Esophagus muscularis mucosa (tissue), 4 donors: ENCODE measurements around the gene MARK3. TPM values are rescaled to one million over a fixed set of nuclear protein-coding genes. Genes with fewer than 3 reads are reported as not detected.

Experiments
- DNase-seq: peaks from one replicate; pipeline ENCODE4 v3.0.0-alpha.2; 2017; ENCODE audit errors: extremely low spot score
- H3K27ac ChIP-seq, 4 donors: fragments of 200-600 bp; sonication (generic); replicated peaks in 1 of 4; 1 replicate in 3 of 4; 2 replicates in 1 of 4; pipeline ENCODE4 v1.5.1; 2016 to 2019; ENCODE audit warnings: mild to moderate bottlenecking in 1 of 4
- H3K27me3 ChIP-seq, 4 donors: fragments of 200-600 bp; sonication (generic); one replicate each; pipeline versions ENCODE4 v1.5.1 to v1.6.0; 2016 to 2019
- H3K36me3 ChIP-seq, 4 donors: fragments of 200-600 bp; sonication (generic); one replicate each; pipeline ENCODE4 v1.5.1; 2016 to 2019
- H3K4me1 ChIP-seq, 4 donors: fragments of 200-600 bp; sonication (generic); one replicate each; pipeline ENCODE4 v1.5.1; 2016 to 2019
- H3K4me3 ChIP-seq, 4 donors: fragments of 200-600 bp; sonication (generic); 1 replicate in 2 of 4; 2 replicates in 2 of 4; pipeline ENCODE4 v1.5.1; 2016 to 2019; ENCODE audit warnings: mild to moderate bottlenecking in 4 of 4, moderate library complexity in 1 of 4
- H3K9me3 ChIP-seq, 4 donors: fragments of 200-600 bp; sonication (generic); 1 replicate in 3 of 4; 2 replicates in 1 of 4; pipeline ENCODE4 v1.5.1; 2016 to 2019
- EP300 ChIP-seq: sonication (generic); formaldehyde crosslinking; IDR thresholded peaks from one replicate; pipeline ENCODE4 v1.6.1; 2017; ENCODE audit warnings: antibody characterized with exemption
- POLR2A ChIP-seq: fragments of 450-650 bp; IDR thresholded peaks from one replicate; pipeline ENCODE4 v1.6.1; 2017; ENCODE audit warnings: antibody characterized with exemption, moderate library complexity, mild to moderate bottlenecking, low read depth
- POLR2AphosphoS5 ChIP-seq, 2 donors: sonication (generic); formaldehyde crosslinking; IDR thresholded peaks; one replicate each; pipeline ENCODE4 v1.6.1; 2017; ENCODE audit warnings: antibody characterized with exemption in 2 of 2
- WGBS: methylation state at CpG from one replicate; pipeline ENCODE4 v1.1.5; 2018; 5-methylcytosine and 5-hydroxymethylcytosine counted together
- intact Hi-C: fragments of 100-400 bp; cut with DNase I; formaldehyde crosslinking; loops from one replicate; pipeline ENCODE4 v1.15.1; 2023
- total RNA-seq, 4 donors: library from RNA; depleted of rRNA; stranded (reverse); fragments of >200 nt; gene quantifications; one replicate each; pipeline versions ENCODE4 v1.1.0 to v1.2.1, GENCODE V29; 2016
- TF ChIP-seq, protein P1 (sequence below), 3 experiments: fragments of 200-600 bp in 2 of 3; fragments of 450-650 bp in 1 of 3; sonication (generic) in 2 of 3; IDR thresholded peaks; one replicate each; pipeline ENCODE4 v1.5.1; 2017 to 2019; ENCODE audit warnings: antibody characterized with exemption in 3 of 3, mild to moderate bottlenecking in 2 of 3, moderate library complexity in 1 of 3

Gene MARK3
- total RNA-seq, 4 donors from 2014 or later: 57.4 to 78.1 (median 68.1) TPM

DNA sequence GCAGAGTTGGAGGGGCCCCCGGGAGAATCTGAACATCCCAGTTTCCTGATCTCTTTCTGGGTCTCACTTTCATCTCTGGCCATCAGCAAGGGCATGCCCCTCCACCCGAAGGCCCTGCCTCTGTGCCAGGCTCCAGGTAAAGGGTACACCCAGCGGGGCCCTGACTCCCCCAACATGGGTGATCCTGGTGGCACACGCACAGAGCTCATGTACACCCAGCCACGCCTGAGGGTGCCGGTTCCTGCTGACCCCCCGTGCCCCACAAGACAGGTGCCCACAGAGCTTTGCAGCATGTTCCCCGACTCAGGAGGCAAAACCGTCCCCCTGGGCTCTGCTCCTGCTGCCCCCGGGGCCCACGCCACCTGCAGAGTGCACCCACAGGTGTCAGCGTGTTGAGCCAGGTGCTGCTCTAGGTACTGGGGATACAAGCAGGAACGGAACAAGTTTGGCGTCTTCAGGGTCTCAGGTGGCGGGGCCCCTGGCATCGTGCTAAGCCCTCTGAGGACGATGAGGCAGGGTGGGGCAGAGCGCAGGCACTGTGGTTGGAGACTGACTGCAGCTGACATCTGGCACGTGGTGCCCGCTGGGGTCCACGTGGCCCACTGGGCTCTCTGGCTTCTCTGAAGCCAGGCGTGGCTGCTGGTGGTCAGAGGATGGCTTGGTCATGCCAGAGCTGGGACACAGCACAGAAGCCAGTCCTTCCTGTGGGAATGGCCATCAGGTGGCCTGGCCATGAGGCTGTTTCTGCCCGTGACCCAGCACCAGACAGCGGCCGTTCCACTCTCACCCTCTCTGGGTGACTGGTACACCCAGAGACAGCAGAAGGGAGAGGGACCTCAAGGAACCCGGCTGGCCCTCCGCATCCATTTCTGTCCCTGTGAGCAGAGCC, 163.5 kb downstream of the MARK3 start:
- Histone ChIP-seq H3K4me3 (peak overlapping the region in 2 of 4 donors; percentile 18 to 54), H3K4me1 (peaks cover 68 to 100% (median 98%) of the 10 kb centered on the region in 4 donors), H3K9me3 (no peaks in the 10 kb centered on the region), H3K27me3 (peaks cover 0 to 2% (median 0%) of the 10 kb centered on the region in 4 donors), H3K27ac (peak overlapping the region; percentile 94 to 98 (median 96)), H3K36me3 (no peaks in the 10 kb centered on the region)
- intact Hi-C loops: no loop called here
- DNase-seq: no peak
- TF ChIP-seq, protein P1, sequence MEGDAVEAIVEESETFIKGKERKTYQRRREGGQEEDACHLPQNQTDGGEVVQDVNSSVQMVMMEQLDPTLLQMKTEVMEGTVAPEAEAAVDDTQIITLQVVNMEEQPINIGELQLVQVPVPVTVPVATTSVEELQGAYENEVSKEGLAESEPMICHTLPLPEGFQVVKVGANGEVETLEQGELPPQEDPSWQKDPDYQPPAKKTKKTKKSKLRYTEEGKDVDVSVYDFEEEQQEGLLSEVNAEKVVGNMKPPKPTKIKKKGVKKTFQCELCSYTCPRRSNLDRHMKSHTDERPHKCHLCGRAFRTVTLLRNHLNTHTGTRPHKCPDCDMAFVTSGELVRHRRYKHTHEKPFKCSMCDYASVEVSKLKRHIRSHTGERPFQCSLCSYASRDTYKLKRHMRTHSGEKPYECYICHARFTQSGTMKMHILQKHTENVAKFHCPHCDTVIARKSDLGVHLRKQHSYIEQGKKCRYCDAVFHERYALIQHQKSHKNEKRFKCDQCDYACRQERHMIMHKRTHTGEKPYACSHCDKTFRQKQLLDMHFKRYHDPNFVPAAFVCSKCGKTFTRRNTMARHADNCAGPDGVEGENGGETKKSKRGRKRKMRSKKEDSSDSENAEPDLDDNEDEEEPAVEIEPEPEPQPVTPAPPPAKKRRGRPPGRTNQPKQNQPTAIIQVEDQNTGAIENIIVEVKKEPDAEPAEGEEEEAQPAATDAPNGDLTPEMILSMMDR (IDR thresholded peaks at IDR 0.05): no peak
- TF ChIP-seq POLR2A (no peak), POLR2AphosphoS5 (IDR thresholded peaks at IDR 0.05) (no peak), EP300 (no peak)
- whole genome bisulfite sequencing: 89% methylated on average over 13 of the region's 27 CpGs

DNA sequence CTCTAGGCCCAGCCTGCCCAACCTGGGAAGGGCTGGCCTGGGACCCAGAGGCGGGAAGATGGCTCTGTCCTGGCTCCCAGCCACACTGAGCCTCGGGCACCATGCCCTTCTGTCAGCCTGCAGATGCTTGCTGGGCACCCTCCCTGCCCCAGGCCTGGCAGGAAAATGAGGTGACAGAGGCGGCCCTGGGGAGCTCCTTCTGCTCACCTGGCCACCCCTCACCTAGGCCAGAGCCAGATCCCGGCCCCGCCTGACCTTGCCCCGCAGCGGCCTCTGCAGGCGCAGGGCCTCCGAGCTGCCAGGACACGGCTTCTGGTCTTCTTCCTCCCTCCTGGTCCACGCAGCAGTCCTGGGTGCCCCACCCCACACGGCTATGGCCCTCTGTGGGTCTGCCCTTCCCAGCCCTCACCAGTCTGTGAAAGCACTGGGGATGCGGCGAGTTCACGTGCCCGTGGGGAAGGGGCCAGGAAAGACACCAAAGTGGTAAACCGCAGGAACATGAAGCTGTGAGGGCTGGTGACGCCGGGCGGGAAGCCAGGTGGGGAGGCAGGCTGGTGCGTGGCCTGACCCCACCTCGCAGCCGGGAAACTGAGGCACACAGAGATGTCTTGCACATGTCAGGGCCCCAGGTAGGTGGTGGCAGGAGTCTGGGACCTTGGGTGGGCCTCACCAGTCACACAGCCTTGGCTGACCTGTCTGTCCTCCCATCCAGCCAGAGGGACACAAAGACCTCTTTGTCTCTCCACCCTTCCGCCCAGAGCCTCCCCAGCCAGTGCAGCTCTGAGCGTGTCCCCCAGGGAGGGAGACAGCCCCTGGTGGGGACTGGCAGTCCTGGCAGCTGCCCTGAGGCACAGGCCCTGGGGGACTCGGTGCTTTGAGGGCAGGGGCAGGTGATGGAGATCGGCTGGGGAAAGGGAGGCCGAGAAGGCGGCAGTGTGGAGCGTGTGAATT, 164.4 kb downstream of the MARK3 start:
- no peak for DNase-seq
- TF ChIP-seq, protein P1 (IDR thresholded peaks at IDR 0.05): peak in 2 of 3 experiments; percentile 10 to 14
- TF ChIP-seq POLR2AphosphoS5 (IDR thresholded peaks at IDR 0.05): peak; percentile 14 to 19
- TF ChIP-seq EP300: no peak
- TF ChIP-seq POLR2A: no peak
- H3K4me3 ChIP-seq: peak overlapping the region in 3 of 4 donors; percentile 44 to 60 (median 54)
- H3K36me3 ChIP-seq: peaks cover 0 to under 1% (median 0%) of the 10 kb centered on the region in 4 donors
- H3K4me1 ChIP-seq: peaks cover 58 to 100% (median 97%) of the 10 kb centered on the region in 4 donors
- intact Hi-C loops: no loop called here
- peak overlapping the region; percentile 94 to 98 (median 96) for H3K27ac ChIP-seq
- peaks cover 0 to 2% (median 0%) of the 10 kb centered on the region in 4 donors for H3K27me3 ChIP-seq
- 82% methylated on average over 22 of the region's 30 CpGs for WGBS
- no peaks in the 10 kb centered on the region for H3K9me3 ChIP-seq

- Histone ChIP-seq H3K4me3 (peak overlapping the region; percentile 28 to 60 (median 49)), H3K36me3 (peaks cover 0 to 4% (median 0%) of the 10 kb centered on the region in 4 donors), H3K9me3 (no peaks in the 10 kb centered on the region), H3K27me3 (peaks cover 0 to 2% (median 0%) of the 10 kb centered on the region in 4 donors), H3K27ac (peak overlapping the region; percentile 94 to 98 (median 96)), H3K4me1 (peaks cover 54 to 99% (median 97%) of the 10 kb centered on the region in 4 donors)
- intact Hi-C loops: no loop called here
- TF ChIP-seq POLR2A (no peak), POLR2AphosphoS5 (IDR thresholded peaks at IDR 0.05) (no peak), EP300 (no peak)
- TF ChIP-seq, protein P1 (IDR thresholded peaks at IDR 0.05): no peak
- no peak for DNase-seq
- WGBS: 32% methylated on average over 17 of the region's 22 CpGs
Observed at GRCh38 chr14:103550451-103551337, 165.5 kb downstream of the MARK3 start.

GRCh38 chr14:103551338-103551762, 166.1 kb downstream of the MARK3 start:
- Histone ChIP-seq H3K36me3 (peaks cover 0 to 4% (median 0%) of the 10 kb centered on the region in 4 donors), H3K9me3 (no peaks in the 10 kb centered on the region), H3K27ac (peak overlapping the region; percentile 94 to 98 (median 96)), H3K4me1 (peaks cover 52 to 99% (median 97%) of the 10 kb centered on the region in 4 donors), H3K4me3 (peak overlapping the region; percentile 28 to 60 (median 49)), H3K27me3 (peaks cover 0 to 2% (median 0%) of the 10 kb centered on the region in 4 donors)
- intact Hi-C loops: no loop called here
- DNase-seq: no peak
- TF ChIP-seq POLR2A: peak; percentile 59
- TF ChIP-seq, protein P1 (IDR thresholded peaks at IDR 0.05): no peak
- TF ChIP-seq POLR2AphosphoS5 (IDR thresholded peaks at IDR 0.05): peak; percentile 90 to 95
- 61% methylated on average over 15 of the region's 17 CpGs for WGBS
